Astrocyte (in vitro differentiated cells and primary cell): ENCODE measurements around the gene MKI67. TPM values are rescaled to one million over a fixed set of nuclear protein-coding genes. Genes with fewer than 3 reads are reported as not detected.

Experiments used
- DNase-seq: peaks from one replicate; pipeline ENCODE4 v3.0.0-alpha.2; 2010; ENCODE audit warnings: low read depth
- FAIRE-seq: peaks from 2 replicates; lab custom pipeline; 2011; peaks lifted over from hg19 to GRCh38; lab: Jason Lieb, UNC
- H2AFZ ChIP-seq: 2 replicates; pipeline ENCODE4 v1.6.0; 2012; ENCODE audit warnings: low read depth, low read length, inconsistent platforms
- H3K27ac ChIP-seq: 2 replicates; pipeline ENCODE4 v1.5.1; 2011; ENCODE audit warnings: low read depth, low read length, inconsistent platforms
- H3K27me3 ChIP-seq: 2 replicates; pipeline ENCODE4 v1.6.0; 2011; ENCODE audit warnings: low read length, inconsistent platforms; ENCODE audit not compliant: insufficient read depth
- H3K36me3 ChIP-seq: 2 replicates; pipeline ENCODE4 v1.5.1; 2011; ENCODE audit warnings: low read length, inconsistent platforms; ENCODE audit not compliant: insufficient read depth
- H3K4me1 ChIP-seq: 2 replicates; pipeline ENCODE4 v1.5.1; 2011; ENCODE audit warnings: low read length, inconsistent platforms; ENCODE audit not compliant: insufficient read depth
- H3K4me2 ChIP-seq: 2 replicates; pipeline ENCODE4 v1.6.0; 2012; ENCODE audit warnings: low read length, inconsistent platforms
- H3K4me3 ChIP-seq: 2 replicates; pipeline ENCODE4 v1.5.1; 2011; ENCODE audit warnings: low read depth, mild to moderate bottlenecking, low read length, inconsistent platforms; ENCODE audit not compliant: insufficient read depth
- H3K79me2 ChIP-seq: 2 replicates; pipeline ENCODE4 v1.6.0; 2012; ENCODE audit warnings: mild to moderate bottlenecking, low read length, inconsistent platforms; ENCODE audit not compliant: insufficient read depth
- H3K9ac ChIP-seq: 2 replicates; pipeline ENCODE4 v1.6.0; 2012; ENCODE audit warnings: mild to moderate bottlenecking, low read length, inconsistent platforms
- H3K9me3 ChIP-seq: 2 replicates; pipeline ENCODE4 v1.5.1; 2012; ENCODE audit warnings: low read depth, mild to moderate bottlenecking, low read length, inconsistent platforms; ENCODE audit not compliant: insufficient read depth
- H4K20me1 ChIP-seq: 2 replicates; pipeline ENCODE4 v1.6.0; 2012; ENCODE audit warnings: low read length, inconsistent platforms; ENCODE audit not compliant: insufficient read depth
- H3K27ac Mint-ChIP-seq: one replicate; pipeline ENCODE4 v1.8.0; 2021; ENCODE audit warnings: mild to moderate bottlenecking, mixed read lengths; ENCODE audit not compliant: unreplicated experiment
- H3K27me3 Mint-ChIP-seq: one replicate; pipeline ENCODE4 v1.8.0; 2021; ENCODE audit warnings: low read depth, mixed read lengths; ENCODE audit not compliant: unreplicated experiment
- H3K36me3 Mint-ChIP-seq: one replicate; pipeline ENCODE4 v1.8.0; 2021; ENCODE audit warnings: low read depth, mixed read lengths; ENCODE audit not compliant: unreplicated experiment
- H3K4me1 Mint-ChIP-seq: one replicate; pipeline ENCODE4 v1.8.0; 2021; ENCODE audit warnings: low read depth, mixed read lengths; ENCODE audit not compliant: unreplicated experiment
- H3K4me3 Mint-ChIP-seq: one replicate; pipeline ENCODE4 v1.8.0; 2021; ENCODE audit warnings: mild to moderate bottlenecking, moderate library complexity, mixed read lengths; ENCODE audit not compliant: unreplicated experiment
- H3K9me3 Mint-ChIP-seq: one replicate; pipeline ENCODE4 v1.8.0; 2021; ENCODE audit warnings: mild to moderate bottlenecking, mixed read lengths; ENCODE audit not compliant: unreplicated experiment
- CTCF ChIP-seq: IDR thresholded peaks from 2 replicates; pipeline ENCODE4 v1.5.1; 2011; ENCODE audit warnings: low read depth, mild to moderate bottlenecking, inconsistent platforms, low read length, moderate library complexity; ENCODE audit not compliant: insufficient read depth
- EZH2 ChIP-seq: IDR thresholded peaks from 2 replicates; pipeline ENCODE4 v1.6.1; 2012; ENCODE audit warnings: mild to moderate bottlenecking, low read length, inconsistent platforms; ENCODE audit not compliant: insufficient read depth
- total RNA-seq: library from RNA; stranded (reverse); gene quantifications from 2 replicates; pipeline ENCODE4 v1.2.1, GENCODE V29; 2021

The MKI67 gene
- total RNA-seq, 1 donor from 2014 or later: 4.6 TPM

- TF ChIP-seq EZH2: no peak
- TF ChIP-seq CTCF: no peak
- no peak overlapping the region for H3K27ac ChIP-seq
- H4K20me1 ChIP-seq: no peaks in the 10 kb centered on the region
- Mint-ChIP-seq H3K4me1 (no peaks in the 10 kb centered on the region), H3K4me3 (no peak overlapping the region), H3K36me3 (no peaks in the 10 kb centered on the region), H3K27me3 (peaks cover 15% of the 10 kb centered on the region), H3K9me3 (peaks cover 18% of the 10 kb centered on the region), H3K27ac (no peak overlapping the region)
- H3K36me3 ChIP-seq: no peaks in the 10 kb centered on the region
- H3K9me3 ChIP-seq: peaks cover 3% of the 10 kb centered on the region
- no peak overlapping the region for H3K4me3 ChIP-seq
- no peaks in the 10 kb centered on the region for H3K79me2 ChIP-seq
- no peak for FAIRE-seq
- H3K9ac ChIP-seq: no peak overlapping the region
- no peaks in the 10 kb centered on the region for H3K4me1 ChIP-seq
- DNase-seq: no peak
- no peak overlapping the region for H3K4me2 ChIP-seq
- no peak overlapping the region for H2AFZ ChIP-seq
- H3K27me3 ChIP-seq: no peaks in the 10 kb centered on the region
Observed at GRCh38 chr10:128173386-128173785, 47.2 kb upstream of the MKI67 start.

- Histone ChIP-seq H3K27ac (no peak overlapping the region), H3K9me3 (peaks cover 3% of the 10 kb centered on the region), H3K4me2 (no peak overlapping the region), H3K36me3 (no peaks in the 10 kb centered on the region), H3K79me2 (no peaks in the 10 kb centered on the region), H3K9ac (no peak overlapping the region), H4K20me1 (no peaks in the 10 kb centered on the region), H2AFZ (no peak overlapping the region), H3K4me3 (no peak overlapping the region), H3K4me1 (no peaks in the 10 kb centered on the region), H3K27me3 (no peaks in the 10 kb centered on the region)
- TF ChIP-seq EZH2 (no peak), CTCF (no peak)
- Mint-ChIP-seq H3K27me3 (peaks cover 15% of the 10 kb centered on the region), H3K9me3 (peaks cover 18% of the 10 kb centered on the region), H3K27ac (peak overlapping the region; percentile 16), H3K4me3 (no peak overlapping the region), H3K36me3 (no peaks in the 10 kb centered on the region), H3K4me1 (no peaks in the 10 kb centered on the region)
- FAIRE-seq (no peak), DNase-seq (no peak)
Observed at GRCh38 chr10:128172756-128173155, 46.5 kb upstream of the MKI67 start.

GRCh38 chr10:128169811-128170379 lies 43.7 kb upstream of the MKI67 start:
- TF ChIP-seq CTCF (no peak), EZH2 (no peak)
- Mint-ChIP-seq H3K4me3 (no peak overlapping the region), H3K27me3 (peaks cover 15% of the 10 kb centered on the region), H3K27ac (no peak overlapping the region), H3K36me3 (no peaks in the 10 kb centered on the region), H3K9me3 (peaks cover 15% of the 10 kb centered on the region), H3K4me1 (no peaks in the 10 kb centered on the region)
- no peak overlapping the region for H2AFZ ChIP-seq
- H3K9ac ChIP-seq: no peak overlapping the region
- no peaks in the 10 kb centered on the region for H3K4me1 ChIP-seq
- FAIRE-seq (no peak), DNase-seq (no peak)
- no peaks in the 10 kb centered on the region for H3K27me3 ChIP-seq
- no peak overlapping the region for H3K4me3 ChIP-seq
- H3K27ac ChIP-seq: no peak overlapping the region
- H3K79me2 ChIP-seq: no peaks in the 10 kb centered on the region
- peaks cover 2% of the 10 kb centered on the region for H3K9me3 ChIP-seq
- H4K20me1 ChIP-seq: no peaks in the 10 kb centered on the region
- no peak overlapping the region for H3K4me2 ChIP-seq
- no peaks in the 10 kb centered on the region for H3K36me3 ChIP-seq
